ENCODE data around the gene TUSC2. TPM values are rescaled to one million over a fixed set of nuclear protein-coding genes. Genes with fewer than 3 reads are reported as not detected.

Gene TUSC2
- total and polyA plus RNA-seq, 9 of the 15 experiments (the other 6 are each of a cell fraction or from before 2014, with no cell fraction given), result 2.8 to 67.5 (median 25.8) TPM

DNA sequence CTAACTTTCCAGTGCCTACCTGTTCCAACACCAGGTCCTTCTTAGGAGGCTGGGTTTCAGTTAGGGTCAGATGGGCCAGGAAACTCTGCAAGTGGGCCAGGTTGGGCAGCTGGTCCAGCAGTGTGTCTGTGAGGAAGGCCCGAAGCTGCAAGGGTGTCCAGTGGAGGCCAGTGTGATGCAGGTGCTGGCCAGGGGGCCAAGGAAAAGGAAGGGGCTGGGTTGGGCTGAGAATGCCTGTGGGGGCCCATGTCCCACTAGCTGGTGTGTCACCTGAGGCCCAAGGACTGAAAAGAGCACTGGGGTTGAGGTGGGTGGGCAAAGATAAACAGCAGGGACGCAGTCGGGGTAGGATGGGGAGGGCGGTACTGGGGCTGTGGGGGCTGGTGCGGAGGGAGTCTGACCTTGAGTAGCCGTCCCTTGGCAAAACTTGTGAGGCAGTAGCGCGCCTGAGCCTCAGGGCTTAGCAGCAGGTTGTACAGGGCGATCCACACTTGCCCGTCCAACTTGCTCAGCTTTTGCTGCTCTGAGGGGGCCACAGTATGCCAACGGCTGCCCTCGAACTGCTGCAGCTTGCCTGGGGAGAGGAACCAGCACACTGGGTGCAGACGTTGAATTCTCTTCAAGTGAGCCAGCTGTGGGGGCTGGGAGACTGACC lies 14.1 kb upstream of the TUSC2 start (continued):
- TF ChIP-seq, protein P1, sequence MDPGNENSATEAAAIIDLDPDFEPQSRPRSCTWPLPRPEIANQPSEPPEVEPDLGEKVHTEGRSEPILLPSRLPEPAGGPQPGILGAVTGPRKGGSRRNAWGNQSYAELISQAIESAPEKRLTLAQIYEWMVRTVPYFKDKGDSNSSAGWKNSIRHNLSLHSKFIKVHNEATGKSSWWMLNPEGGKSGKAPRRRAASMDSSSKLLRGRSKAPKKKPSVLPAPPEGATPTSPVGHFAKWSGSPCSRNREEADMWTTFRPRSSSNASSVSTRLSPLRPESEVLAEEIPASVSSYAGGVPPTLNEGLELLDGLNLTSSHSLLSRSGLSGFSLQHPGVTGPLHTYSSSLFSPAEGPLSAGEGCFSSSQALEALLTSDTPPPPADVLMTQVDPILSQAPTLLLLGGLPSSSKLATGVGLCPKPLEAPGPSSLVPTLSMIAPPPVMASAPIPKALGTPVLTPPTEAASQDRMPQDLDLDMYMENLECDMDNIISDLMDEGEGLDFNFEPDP (CRISPR knock-in tag; IDR thresholded peaks at IDR 0.05), result no peak
- TF ChIP-seq MTA2 (IDR thresholded peaks at IDR 0.05; ENCODE audit: low read depth) (no peak), SRSF9 (IDR thresholded peaks at IDR 0.05; ENCODE audit: borderline replicate concordance, low read depth, low read length) (no peak), HDAC8 (tag; IDR thresholded peaks at IDR 0.05) (no peak)

DNA sequence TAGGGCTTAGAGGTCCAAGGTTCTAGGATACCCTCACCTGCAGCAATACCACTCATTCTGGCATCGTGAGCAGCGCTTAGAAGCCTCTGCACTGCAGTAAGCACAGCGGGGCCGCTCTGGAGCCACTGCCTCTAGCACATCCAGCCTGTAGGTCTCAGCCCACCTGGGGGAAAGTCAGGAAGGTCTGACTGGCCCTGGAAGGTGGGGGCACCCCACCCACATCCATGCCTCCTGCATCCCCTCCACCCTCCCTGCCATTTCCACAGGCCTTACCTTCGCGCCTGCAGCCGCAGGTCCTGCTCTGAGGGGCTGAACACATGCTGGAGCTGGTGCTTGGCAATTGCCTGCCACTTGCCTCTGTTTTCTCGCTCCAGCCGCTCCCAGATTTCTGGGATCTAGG lies 13.5 kb upstream of the TUSC2 start:
- H3K4me3 ChIP-seq, result peak overlapping the region; percentile 96; the same call in 1 of the 2 replicates
- no peak for TF ChIP-seq CCAR2 (IDR thresholded peaks at IDR 0.05; ENCODE audit: low read depth, low read length)
- TF ChIP-seq, protein P2, sequence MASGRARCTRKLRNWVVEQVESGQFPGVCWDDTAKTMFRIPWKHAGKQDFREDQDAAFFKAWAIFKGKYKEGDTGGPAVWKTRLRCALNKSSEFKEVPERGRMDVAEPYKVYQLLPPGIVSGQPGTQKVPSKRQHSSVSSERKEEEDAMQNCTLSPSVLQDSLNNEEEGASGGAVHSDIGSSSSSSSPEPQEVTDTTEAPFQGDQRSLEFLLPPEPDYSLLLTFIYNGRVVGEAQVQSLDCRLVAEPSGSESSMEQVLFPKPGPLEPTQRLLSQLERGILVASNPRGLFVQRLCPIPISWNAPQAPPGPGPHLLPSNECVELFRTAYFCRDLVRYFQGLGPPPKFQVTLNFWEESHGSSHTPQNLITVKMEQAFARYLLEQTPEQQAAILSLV (tag; IDR thresholded peaks at IDR 0.05), result no peak
- no peak for TF ChIP-seq NFRKB (IDR thresholded peaks at IDR 0.05; ENCODE audit: low read depth)
- TF ChIP-seq ZNF133 (CRISPR knock-in tag; IDR thresholded peaks at IDR 0.05), result no peak
- no peak for TF ChIP-seq CC2D1A (IDR thresholded peaks at IDR 0.05)
- no peak for TF ChIP-seq HDAC2 (IDR thresholded peaks at IDR 0.05)
- TF ChIP-seq, protein P3, sequence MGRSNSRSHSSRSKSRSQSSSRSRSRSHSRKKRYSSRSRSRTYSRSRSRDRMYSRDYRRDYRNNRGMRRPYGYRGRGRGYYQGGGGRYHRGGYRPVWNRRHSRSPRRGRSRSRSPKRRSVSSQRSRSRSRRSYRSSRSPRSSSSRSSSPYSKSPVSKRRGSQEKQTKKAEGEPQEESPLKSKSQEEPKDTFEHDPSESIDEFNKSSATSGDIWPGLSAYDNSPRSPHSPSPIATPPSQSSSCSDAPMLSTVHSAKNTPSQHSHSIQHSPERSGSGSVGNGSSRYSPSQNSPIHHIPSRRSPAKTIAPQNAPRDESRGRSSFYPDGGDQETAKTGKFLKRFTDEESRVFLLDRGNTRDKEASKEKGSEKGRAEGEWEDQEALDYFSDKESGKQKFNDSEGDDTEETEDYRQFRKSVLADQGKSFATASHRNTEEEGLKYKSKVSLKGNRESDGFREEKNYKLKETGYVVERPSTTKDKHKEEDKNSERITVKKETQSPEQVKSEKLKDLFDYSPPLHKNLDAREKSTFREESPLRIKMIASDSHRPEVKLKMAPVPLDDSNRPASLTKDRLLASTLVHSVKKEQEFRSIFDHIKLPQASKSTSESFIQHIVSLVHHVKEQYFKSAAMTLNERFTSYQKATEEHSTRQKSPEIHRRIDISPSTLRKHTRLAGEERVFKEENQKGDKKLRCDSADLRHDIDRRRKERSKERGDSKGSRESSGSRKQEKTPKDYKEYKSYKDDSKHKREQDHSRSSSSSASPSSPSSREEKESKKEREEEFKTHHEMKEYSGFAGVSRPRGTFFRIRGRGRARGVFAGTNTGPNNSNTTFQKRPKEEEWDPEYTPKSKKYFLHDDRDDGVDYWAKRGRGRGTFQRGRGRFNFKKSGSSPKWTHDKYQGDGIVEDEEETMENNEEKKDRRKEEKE (IDR thresholded peaks at IDR 0.05; ENCODE audit: borderline replicate concordance in 1 of 2, control insufficient read depth in 1 of 2, low read depth in 2 of 2, low read length in 1 of 2), result no peak
- TF ChIP-seq ZNF3 (CRISPR knock-in tag; IDR thresholded peaks at IDR 0.05), result no peak
- H3K9me1 ChIP-seq (ENCODE audit: control insufficient read depth, insufficient read depth, low read length), result peaks cover 3% of the 10 kb centered on the region
- DNase-seq (ENCODE audit: extremely low read depth in 1 of 4, low spot score in 3 of 4) (no peak), FAIRE-seq (no peak), ATAC-seq (no peak)
- no TSS peak for BruUV-seq (replicated peaks)
- H3K36me3 ChIP-seq (ENCODE audit: control insufficient read depth, insufficient read depth, low read length), result peaks cover 2% of the 10 kb centered on the region; the same call in 1 of the 3 replicates
- intact Hi-C loops (cut with micrococcal nuclease), result no loop called here
- H3K4me1 ChIP-seq (replicated peaks in 1 of 2; ENCODE audit: control insufficient read depth in 2 of 2, insufficient read depth in 2 of 2, low read length in 2 of 2), result peaks cover 24 to 58% of the 10 kb centered on the region in 2 experiments; a peak in 4 of 5 replicates
- H3K27ac ChIP-seq (ENCODE audit: extremely low read depth, low read depth, low read length), result peak overlapping the region; percentile 99; the same call in 2 of the 3 replicates
- ChIA-PET CTCF (ENCODE audit: low intra/inter-chr PET ratio) (no interaction called here), POLR2A (interaction anchor here (0.5 to 1.5 kb wide), 3 partner anchors 9 to 243 kb away, joined by 3 to 5 read pairs (median 4); partner anchors contain the start of genes CYB561D2, NPRL2 and TUSC2)
- no peak overlapping the region for H2AFZ ChIP-seq (ENCODE audit: low read depth, low read length)
- no peaks in the 10 kb centered on the region for H3K9me3 ChIP-seq (replicated peaks; ENCODE audit: control insufficient read depth, insufficient read depth, low read depth, low read length)
- H3K9ac ChIP-seq (ENCODE audit: insufficient read depth in 1 of 2, low read depth in 2 of 2, low read length in 2 of 2), result peak overlapping the region; percentile 64 to 98; a peak in 3 of 4 replicates
- no peaks in the 10 kb centered on the region for H4K20me1 ChIP-seq (replicated peaks; ENCODE audit: control insufficient read depth, insufficient read depth, low read length)
- H3K4me2 ChIP-seq (ENCODE audit: insufficient read depth, low read length), result peak overlapping the region; percentile 72
- in situ Hi-C loops (cut with MboI), result no loop called here
- H3K79me2 ChIP-seq (ENCODE audit: control insufficient read depth, insufficient read depth, low read length), result peaks cover 41% of the 10 kb centered on the region
- WGBS (ENCODE audit: insufficient coverage, low coverage, missing lambda C conversion rate), result 92% methylated on average over 5 of the region's 9 CpGs
- H3K27me3 ChIP-seq (ENCODE audit: control insufficient read depth in 2 of 2, insufficient read depth in 2 of 2, low read length in 2 of 2), result no peaks in the 10 kb centered on the region
